A673 (cell line): ENCODE results near the gene TRAPPC6A. TPM values are rescaled to one million over a fixed set of nuclear protein-coding genes. Genes with fewer than 3 reads are reported as not detected.

ENCODE experiments used
- Bru-seq: library from RNA; stranded (reverse); fragments of 400-500 nt; gene quantifications from one replicate; lab custom pipeline; 2021; lab: Mats Ljungman, UMichigan
- BruChase-seq, 2 experiments: library from RNA; stranded (reverse); fragments of 400-500 nt; gene quantifications; one replicate each; lab custom pipeline; 2021; lab: Mats Ljungman, UMichigan
- BruUV-seq: library from RNA; stranded (reverse); fragments of 400-500 nt; replicated peaks from 2 replicates; lab custom pipeline; 2021; lab: Mats Ljungman, UMichigan
- CTCF ChIA-PET: fragments of 300-600 bp; sonication (Branson Sonifier 250); formaldehyde crosslinking; loops from one replicate; lab custom pipeline; 2022; ENCODE audit warnings: antibody characterized with exemption; lab: Charles Lee
- POLR2A ChIA-PET: fragments of 300-600 bp; sonication (Branson Sonifier 250); formaldehyde crosslinking; loops from one replicate; lab custom pipeline; 2022; ENCODE audit warnings: antibody characterized with exemption; ENCODE audit not compliant: low non-redundant PET; lab: Charles Lee
- DNase-seq: peaks from one replicate; pipeline ENCODE4 v3.0.0-alpha.2; 2015; ENCODE audit warnings: low spot score
- H3K27ac ChIP-seq: fragments of 200-600 bp; sonication (generic); 2 replicates; pipeline ENCODE4 v1.5.1; 2016; ENCODE audit warnings: mixed run types, low read depth, mild to moderate bottlenecking, mixed read lengths, antibody characterized with exemption, low read length; ENCODE audit not compliant: poor library complexity, severe bottlenecking
- H3K27me3 ChIP-seq: fragments of 200-600 bp; sonication (generic); replicated peaks from 2 replicates; pipeline ENCODE4 v1.6.1; 2017; ENCODE audit warnings: mixed run types, low read depth, mild to moderate bottlenecking, mixed read lengths, antibody characterized with exemption, low read length; ENCODE audit not compliant: insufficient read depth, poor library complexity
- H3K36me3 ChIP-seq: fragments of 200-600 bp; sonication (generic); 2 replicates; pipeline ENCODE4 v1.6.1; 2016; ENCODE audit warnings: mixed run types, mild to moderate bottlenecking, mixed read lengths, antibody characterized with exemption, low read length; ENCODE audit not compliant: insufficient read depth, poor library complexity, severe bottlenecking
- H3K4me1 ChIP-seq: fragments of 200-600 bp; sonication (generic); 2 replicates; pipeline ENCODE4 v1.6.1; 2017; ENCODE audit warnings: mixed run types, mild to moderate bottlenecking, mixed read lengths, antibody characterized with exemption, low read length; ENCODE audit not compliant: insufficient read depth, poor library complexity, severe bottlenecking
- H3K4me3 ChIP-seq: fragments of 200-600 bp; sonication (generic); 2 replicates; pipeline ENCODE4 v1.5.1; 2016; ENCODE audit warnings: low read depth, mixed run types, mild to moderate bottlenecking, mixed read lengths, low read length; ENCODE audit not compliant: poor library complexity, severe bottlenecking
- H3K9me3 ChIP-seq: fragments of 200-600 bp; sonication (generic); 2 replicates; pipeline ENCODE4 v1.6.1; 2016; ENCODE audit warnings: mixed run types, low read depth, mild to moderate bottlenecking, mixed read lengths, antibody characterized with exemption, low read length; ENCODE audit not compliant: poor library complexity, severe bottlenecking
- CTCF ChIP-seq: fragments of 300-800, 200-600 bp; sonication (generic); conservative IDR thresholded peaks from 2 replicates; pipeline ENCODE4 v1.5.1; 2017; ENCODE audit warnings: low read depth, mild to moderate bottlenecking, antibody characterized with exemption, low read length, moderate library complexity, mixed read lengths
- EZH2 ChIP-seq: fragments of 200-600 bp; sonication (generic); IDR thresholded peaks from 2 replicates; pipeline ENCODE4 v1.6.1; 2017; ENCODE audit warnings: borderline replicate concordance, low read depth, mild to moderate bottlenecking, mixed read lengths, antibody characterized with exemption, low read length; ENCODE audit not compliant: poor library complexity, severe bottlenecking
- intact Hi-C: fragments of 100-400 bp; cut with micrococcal nuclease; formaldehyde crosslinking; loops from one replicate; pipeline ENCODE4 v1.10.0; 2022; ENCODE audit not compliant: unreplicated experiment
- long read RNA-seq: library from polyadenylated mRNA; stranded (forward); transcript quantifications from one replicate; pipeline ENCODE4 v2.0.0, GENCODE V29; 2022
- total RNA-seq: library from RNA; stranded (reverse); gene quantifications from 2 replicates; pipeline ENCODE4 v1.2.3, GENCODE V29; 2021

Gene TRAPPC6A
- 5.8 and 8.8 TPM in 2 replicates for total RNA-seq
- Bru-seq, nascent RNA: percentile 33 among the genes with signal in this experiment
- BruChase-seq, experiment 1, labeled RNA remaining after a 2-hour chase: percentile 30 among the genes with signal in this experiment
- percentile 31 among the genes with signal in this experiment for BruChase-seq, experiment 2, labeled RNA remaining after a 6-hour chase
- long read RNA-seq, partial matches to known transcripts: 0 of 8 reads
- long read RNA-seq, other reads (novel, unspliced or antisense): 2 of 8 reads

- H3K4me1 ChIP-seq: peaks cover 7% of the 10 kb centered on the region
- intact Hi-C loops: loop anchor here (1.0 kb wide), 1 partner anchor 25 kb away; no protein-coding TSS in a partner anchor
- no peak for TF ChIP-seq CTCF
- TF ChIP-seq EZH2: no peak
- TSS peak; percentile 96 for BruUV-seq
- no peak for DNase-seq
- no peaks in the 10 kb centered on the region for H3K27me3 ChIP-seq
- H3K27ac ChIP-seq: peak within 1 kb of the TSS; percentile 73
- peak within 1 kb of the TSS; percentile 77 for H3K4me3 ChIP-seq
- ChIA-PET CTCF (interaction anchor here (0.7 to 1.3 kb wide), 2 partner anchors 71 to 301 kb away, joined by 3 read pairs; no protein-coding TSS in a partner anchor), POLR2A (no interaction called here)
- no peaks in the 10 kb centered on the region for H3K36me3 ChIP-seq
- H3K9me3 ChIP-seq: no peaks in the 10 kb centered on the region
Measured at GRCh38 chr19:45177817-45178261, at the start of gene TRAPPC6A. Gene TRAPPC6A, minus strand, starts transcription at chr19:45178237. Its CDS starts 19 bp downstream, at chr19:45178218.

GRCh38 chr19:45224645-45225044 is 46.6 kb upstream of the TRAPPC6A start:
- BruUV-seq: no TSS peak
- intact Hi-C loops: no loop called here
- DNase-seq: no peak
- Histone ChIP-seq H3K4me3 (no peak overlapping the region), H3K9me3 (no peaks in the 10 kb centered on the region), H3K27me3 (peaks cover 15% of the 10 kb centered on the region), H3K27ac (no peak overlapping the region), H3K36me3 (no peaks in the 10 kb centered on the region), H3K4me1 (no peaks in the 10 kb centered on the region)
- CTCF ChIA-PET: no interaction called here
- TF ChIP-seq CTCF (no peak), EZH2 (no peak)
- POLR2A ChIA-PET: no interaction called here

- no peak for DNase-seq
- Histone ChIP-seq H3K4me1 (no peaks in the 10 kb centered on the region), H3K9me3 (no peaks in the 10 kb centered on the region), H3K4me3 (no peak overlapping the region), H3K36me3 (no peaks in the 10 kb centered on the region), H3K27me3 (peaks cover 22% of the 10 kb centered on the region), H3K27ac (no peak overlapping the region)
- ChIA-PET POLR2A (no interaction called here), CTCF (no interaction called here)
- no TSS peak for BruUV-seq
- TF ChIP-seq EZH2 (no peak), CTCF (no peak)
- intact Hi-C loops: no loop called here
Measured at GRCh38 chr19:45223879-45224278, 45.8 kb upstream of the TRAPPC6A start.
